Measurements from ENCODE around the gene CFAP157. TPM values are rescaled to one million over a fixed set of nuclear protein-coding genes. Genes with fewer than 3 reads are reported as not detected.

Gene CFAP157
- total RNA-seq, 4 donors from 2014 or later, result 2.1 to 5.4 (median 4.4) TPM; not detected in 1

- no peaks in the 10 kb centered on the region for H3K36me3 ChIP-seq
- no peak overlapping the region for H3K27ac ChIP-seq
- H3K27me3 ChIP-seq, result no peaks in the 10 kb centered on the region
- TF ChIP-seq POLR2A (IDR thresholded peaks at IDR 0.05) (no peak), CTCF (IDR thresholded peaks at IDR 0.05) (no peak)
- no peak overlapping the region for H3K4me3 ChIP-seq
- intact Hi-C loops (cut with DNase I; ENCODE audit: low total_unique reads), result no loop called here
- DNase-seq, result no peak
- H3K9me3 ChIP-seq, result no peaks in the 10 kb centered on the region
- no peaks in the 10 kb centered on the region for H3K4me1 ChIP-seq
Measured at GRCh38 chr9:127730799-127731410, 24.1 kb downstream of the CFAP157 start.

- intact Hi-C loops (cut with DNase I; ENCODE audit: low total_unique reads), result no loop called here
- no peak overlapping the region for H3K27ac ChIP-seq
Measured at GRCh38 chr9:127731938-127732337, 25.1 kb downstream of the CFAP157 start.

GRCh38 chr9:127732444-127732843, 25.7 kb downstream of the CFAP157 start:
- DNase-seq, result no peak
- Histone ChIP-seq H3K9me3 (no peaks in the 10 kb centered on the region), H3K27ac (no peak overlapping the region), H3K36me3 (no peaks in the 10 kb centered on the region), H3K4me1 (no peaks in the 10 kb centered on the region), H3K27me3 (no peaks in the 10 kb centered on the region), H3K4me3 (no peak overlapping the region)
- intact Hi-C loops (cut with DNase I; ENCODE audit: low total_unique reads), result no loop called here
- TF ChIP-seq CTCF (IDR thresholded peaks at IDR 0.05) (no peak), POLR2A (IDR thresholded peaks at IDR 0.05) (no peak)

More at GRCh38 chr9:127731938-127732337, 25.1 kb downstream of the CFAP157 start:
- DNase-seq, result no peak
- H3K4me1 ChIP-seq, result no peaks in the 10 kb centered on the region
- TF ChIP-seq CTCF (IDR thresholded peaks at IDR 0.05) (no peak), POLR2A (IDR thresholded peaks at IDR 0.05) (no peak)
- H3K9me3 ChIP-seq, result no peaks in the 10 kb centered on the region
- no peaks in the 10 kb centered on the region for H3K36me3 ChIP-seq
- no peak overlapping the region for H3K4me3 ChIP-seq
- H3K27me3 ChIP-seq, result no peaks in the 10 kb centered on the region

DNA sequence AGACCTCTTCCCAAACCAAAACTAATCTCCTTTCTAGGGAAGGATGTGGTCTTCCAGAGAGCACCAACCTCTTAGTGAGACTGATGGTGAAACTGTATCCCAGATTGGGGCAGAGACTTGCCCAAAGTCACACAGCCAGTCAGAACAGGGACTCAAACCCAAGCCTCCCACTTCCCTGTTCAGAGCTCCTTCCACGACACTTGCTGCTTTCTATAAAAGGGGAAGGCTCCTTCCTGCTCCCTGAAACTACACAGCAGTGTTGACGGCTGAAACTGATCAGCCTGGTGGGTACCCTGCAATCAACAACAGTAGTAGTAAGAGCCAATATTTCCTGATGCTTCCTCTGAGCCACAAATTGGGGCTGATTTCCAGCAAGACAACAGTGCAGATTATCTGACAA, 26.8 kb downstream of the CFAP157 start:
- DNase-seq, result no peak
- no peaks in the 10 kb centered on the region for H3K36me3 ChIP-seq
- no peaks in the 10 kb centered on the region for H3K4me1 ChIP-seq
- TF ChIP-seq POLR2A (IDR thresholded peaks at IDR 0.05) (no peak), CTCF (IDR thresholded peaks at IDR 0.05) (no peak)
- no peak overlapping the region for H3K4me3 ChIP-seq
- no peak overlapping the region for H3K27ac ChIP-seq
- no peaks in the 10 kb centered on the region for H3K27me3 ChIP-seq
- no peaks in the 10 kb centered on the region for H3K9me3 ChIP-seq
- intact Hi-C loops (cut with DNase I; ENCODE audit: low total_unique reads), result no loop called here

- H3K9me3 ChIP-seq, result no peaks in the 10 kb centered on the region
- no peaks in the 10 kb centered on the region for H3K36me3 ChIP-seq
- DNase-seq, result no peak
- H3K27me3 ChIP-seq, result no peaks in the 10 kb centered on the region
- intact Hi-C loops (cut with DNase I; ENCODE audit: low total_unique reads), result no loop called here
- TF ChIP-seq POLR2A (IDR thresholded peaks at IDR 0.05) (no peak), CTCF (IDR thresholded peaks at IDR 0.05) (no peak)
- H3K27ac ChIP-seq, result peak overlapping the region; percentile 92 to 96
- H3K4me3 ChIP-seq, result peak overlapping the region; percentile 54 to 72
- H3K4me1 ChIP-seq, result no peaks in the 10 kb centered on the region
Measured at GRCh38 chr9:127734247-127734746, 27.5 kb downstream of the CFAP157 start.

Data from uterus (tissue), 4 donors.